ENCODE results near the gene NEK4. TPM values are rescaled to one million over a fixed set of nuclear protein-coding genes. Genes with fewer than 3 reads are reported as not detected.

The NEK4 gene
- total and polyA plus RNA-seq, 2 donors (not counting 1 experiment from before 2014, with no cell fraction given) = 9.0 to 33.8 TPM

- 89% methylated on average over 6 of the region's 8 CpGs for WGBS (ENCODE audit: insufficient coverage)
- Histone ChIP-seq H3K36me3 (replicated peaks in 1 of 2; ENCODE audit: control extremely low read depth in 1 of 2, control insufficient read depth in 1 of 2, extremely low read depth in 1 of 2, insufficient read depth in 2 of 2, low read length in 1 of 2) (no peaks in the 10 kb centered on the region), H3K9ac (ENCODE audit: low read length) (no peak overlapping the region), H3K4me2 (replicated peaks; ENCODE audit: low read depth, low read length, poor library complexity, severe bottlenecking) (no peak overlapping the region), H3K27me3 (replicated peaks in 1 of 4; ENCODE audit: control extremely low read depth in 1 of 4, control insufficient read depth in 3 of 4, insufficient read depth in 4 of 4, low read length in 3 of 4) (no peaks in the 10 kb centered on the region), H4K20me1 (ENCODE audit: control insufficient read depth, insufficient read depth, low read length, poor library complexity, severe bottlenecking) (no peaks in the 10 kb centered on the region), H3K4me3 (ENCODE audit: control extremely low read depth in 1 of 5, extremely low read depth in 1 of 5, insufficient read depth in 1 of 5, low read depth in 2 of 5, low read length in 4 of 5) (no peak overlapping the region), H2AFZ (ENCODE audit: insufficient read depth, low read depth, low read length, poor library complexity, severe bottlenecking) (no peak overlapping the region), H3K79me2 (ENCODE audit: control insufficient read depth, insufficient read depth, low read length) (peaks cover 9% of the 10 kb centered on the region), H3K9me3 (ENCODE audit: control extremely low read depth in 1 of 3, control insufficient read depth in 2 of 3, insufficient read depth in 1 of 3, low read length in 2 of 3) (no peaks in the 10 kb centered on the region), H3K27ac (ENCODE audit: low read length in 2 of 2) (no peak overlapping the region), H3K4me1 (ENCODE audit: control insufficient read depth in 2 of 2, insufficient read depth in 2 of 2, low read length in 2 of 2) (peaks cover 14 to 19% of the 10 kb centered on the region in 2 donors)
- ChIA-PET POLR2A (no interaction called here), CTCF (no interaction called here)
- Mint-ChIP-seq H3K4me3 (no peak overlapping the region), H3K27ac (no peak overlapping the region), H3K27me3 (no peaks in the 10 kb centered on the region), H3K4me1 (peaks cover 23% of the 10 kb centered on the region), H3K9me3 (ENCODE audit: insufficient read depth) (no peaks in the 10 kb centered on the region)
- no peak for DNase-seq
- intact Hi-C loops (cut with micrococcal nuclease) = no loop called here
- ATAC-seq (ENCODE audit: low read depth) = no peak
- TF ChIP-seq CTCF (IDR thresholded peaks at IDR 0.05) (no peak), EZH2 (IDR thresholded peaks at IDR 0.05; ENCODE audit: borderline replicate concordance, insufficient read depth, low read depth, low read length, poor library complexity, severe bottlenecking) (no peak)
Observed at GRCh38 chr3:52774066-52774713, 3.5 kb upstream of the NEK4 start.

GRCh38 chr3:52773361-52774065, 2.8 kb upstream of the NEK4 start:
- CTCF ChIA-PET = no interaction called here
- 99% methylated on average over 8 of the region's 13 CpGs for WGBS (ENCODE audit: insufficient coverage)

More at GRCh38 chr3:52773361-52774065, 2.8 kb upstream of the NEK4 start:
- intact Hi-C loops (cut with micrococcal nuclease) = no loop called here
- peaks cover 12% of the 10 kb centered on the region for H3K79me2 ChIP-seq (ENCODE audit: control insufficient read depth, insufficient read depth, low read length)
- H3K36me3 ChIP-seq (replicated peaks in 1 of 2; ENCODE audit: control extremely low read depth in 1 of 2, control insufficient read depth in 1 of 2, extremely low read depth in 1 of 2, insufficient read depth in 2 of 2, low read length in 1 of 2) = no peaks in the 10 kb centered on the region
- Mint-ChIP-seq H3K27ac (no peak overlapping the region), H3K4me3 (no peak overlapping the region), H3K27me3 (no peaks in the 10 kb centered on the region), H3K9me3 (ENCODE audit: insufficient read depth) (no peaks in the 10 kb centered on the region), H3K4me1 (peaks cover 18% of the 10 kb centered on the region)
- H3K4me1 ChIP-seq (ENCODE audit: control insufficient read depth in 2 of 2, insufficient read depth in 2 of 2, low read length in 2 of 2) = peaks cover 9 to 13% of the 10 kb centered on the region in 2 donors
- no peak overlapping the region for H2AFZ ChIP-seq (ENCODE audit: insufficient read depth, low read depth, low read length, poor library complexity, severe bottlenecking)
- TF ChIP-seq EZH2 (IDR thresholded peaks at IDR 0.05; ENCODE audit: borderline replicate concordance, insufficient read depth, low read depth, low read length, poor library complexity, severe bottlenecking) (no peak), CTCF (IDR thresholded peaks at IDR 0.05) (no peak)
- ATAC-seq (ENCODE audit: low read depth) = no peak
- H3K9ac ChIP-seq (ENCODE audit: low read length) = no peak overlapping the region
- H3K4me2 ChIP-seq (replicated peaks; ENCODE audit: low read depth, low read length, poor library complexity, severe bottlenecking) = no peak overlapping the region
- no peak overlapping the region for H3K4me3 ChIP-seq (ENCODE audit: control extremely low read depth in 1 of 5, extremely low read depth in 1 of 5, insufficient read depth in 1 of 5, low read depth in 2 of 5, low read length in 4 of 5)
- no peaks in the 10 kb centered on the region for H3K27me3 ChIP-seq (replicated peaks in 1 of 4; ENCODE audit: control extremely low read depth in 1 of 4, control insufficient read depth in 3 of 4, insufficient read depth in 4 of 4, low read length in 3 of 4)
- no peak overlapping the region for H3K27ac ChIP-seq (ENCODE audit: low read length in 2 of 2)
- no peaks in the 10 kb centered on the region for H4K20me1 ChIP-seq (ENCODE audit: control insufficient read depth, insufficient read depth, low read length, poor library complexity, severe bottlenecking)
- DNase-seq = no peak
- no peaks in the 10 kb centered on the region for H3K9me3 ChIP-seq (ENCODE audit: control extremely low read depth in 1 of 3, control insufficient read depth in 2 of 3, insufficient read depth in 1 of 3, low read length in 2 of 3)
- POLR2A ChIA-PET = no interaction called here

Measured in B cell (primary cell).